Measurements from ENCODE around the gene YLPM1. TPM values are rescaled to one million over a fixed set of nuclear protein-coding genes. Genes with fewer than 3 reads are reported as not detected.

The YLPM1 gene
- polyA plus RNA-seq, 1 of the 3 experiments (the other 2 are of a cell fraction): 14.0 TPM

- peaks cover 3% of the 10 kb centered on the region for H3F3A ChIP-seq (replicated peaks; ENCODE audit: insufficient read depth)
- no peaks in the 10 kb centered on the region for H3K36me3 ChIP-seq (replicated peaks in 1 of 2; ENCODE audit: control insufficient read depth in 1 of 2, insufficient read depth in 2 of 2, low read length in 1 of 2)
- H3K9me3 ChIP-seq: no peaks in the 10 kb centered on the region
- H2AFZ ChIP-seq (ENCODE audit: low read depth): no peak overlapping the region
- H3K79me2 ChIP-seq (ENCODE audit: insufficient read depth): no peaks in the 10 kb centered on the region
- TF ChIP-seq TEAD4 (IDR thresholded peaks at IDR 0.05; ENCODE audit: borderline replicate concordance, insufficient read depth) (no peak), NRF1 (IDR thresholded peaks at IDR 0.05; ENCODE audit: low read depth, low read length) (no peak), FOSL2 (IDR thresholded peaks at IDR 0.05; ENCODE audit: borderline replicate concordance, low read depth) (no peak), ELF1 (IDR thresholded peaks at IDR 0.05) (no peak)
- no peak overlapping the region for H3K4me3 ChIP-seq (ENCODE audit: low read depth in 2 of 2, low read length in 1 of 2)
- no peak overlapping the region for H3K27ac ChIP-seq (ENCODE audit: low read depth in 2 of 2, low read length in 1 of 2)
- no peak overlapping the region for H3K4me2 ChIP-seq
- no peak overlapping the region for H3K9ac ChIP-seq
- H3K9me2 ChIP-seq: no peaks in the 10 kb centered on the region
- no peaks in the 10 kb centered on the region for H4K20me1 ChIP-seq (ENCODE audit: insufficient read depth)
- ChIA-PET POLR2A (interaction anchor here (0.6 kb wide), 1 partner anchor 61 kb away, joined by 4 read pairs; no protein-coding TSS in a partner anchor), CTCF (interaction anchor here (1.2 to 20.8 kb wide), 4 partner anchors 11 to 90 kb away, joined by 3 to 537 read pairs (median 8); no protein-coding TSS in a partner anchor)
- 90% methylated on average over 1 of the region's 1 CpG for WGBS (ENCODE audit: low lambda C conversion rate)
- no peak for DNase-seq
- H3K27me3 ChIP-seq (ENCODE audit: insufficient read depth): no peaks in the 10 kb centered on the region
- H3K4me1 ChIP-seq (ENCODE audit: control insufficient read depth in 1 of 2, insufficient read depth in 2 of 2, low read depth in 1 of 2, low read length in 1 of 2): peaks cover 0 to 24% of the 10 kb centered on the region in 2 experiments; a peak in 2 of 4 replicates
These were observed 93.2 kb downstream of the YLPM1 start for GRCh38 chr14:74856366-74856765.

GRCh38 chr14:74858022-74858421 lies 94.9 kb downstream of the YLPM1 start:
- POLR2A ChIA-PET: interaction anchor here (1.4 kb wide), 1 partner anchor 48 kb away, joined by 4 read pairs; no protein-coding TSS in a partner anchor
- CTCF ChIA-PET: interaction anchor here (0.9 to 20.8 kb wide), 5 partner anchors 8 to 231 kb away, joined by 3 to 537 read pairs (median 6); no protein-coding TSS in a partner anchor
- Histone ChIP-seq H3F3A (replicated peaks; ENCODE audit: insufficient read depth) (peaks cover 3% of the 10 kb centered on the region), H3K36me3 (replicated peaks in 1 of 2; ENCODE audit: control insufficient read depth in 1 of 2, insufficient read depth in 2 of 2, low read length in 1 of 2) (no peaks in the 10 kb centered on the region), H3K4me3 (ENCODE audit: low read depth in 2 of 2, low read length in 1 of 2) (no peak overlapping the region), H4K20me1 (ENCODE audit: insufficient read depth) (no peaks in the 10 kb centered on the region), H3K79me2 (ENCODE audit: insufficient read depth) (no peaks in the 10 kb centered on the region), H3K4me2 (no peak overlapping the region), H2AFZ (ENCODE audit: low read depth) (no peak overlapping the region), H3K27me3 (ENCODE audit: insufficient read depth) (no peaks in the 10 kb centered on the region), H3K9me2 (no peaks in the 10 kb centered on the region), H3K4me1 (ENCODE audit: control insufficient read depth in 1 of 2, insufficient read depth in 2 of 2, low read depth in 1 of 2, low read length in 1 of 2) (peaks cover 0 to 19% of the 10 kb centered on the region in 2 experiments; a peak in 2 of 4 replicates), H3K9me3 (no peaks in the 10 kb centered on the region), H3K27ac (ENCODE audit: low read depth in 2 of 2, low read length in 1 of 2) (no peak overlapping the region), H3K9ac (no peak overlapping the region)
- no peak for DNase-seq
- WGBS (ENCODE audit: low lambda C conversion rate): 55% methylated on average over 1 of the region's 1 CpG
- no peak for TF ChIP-seq REST (IDR thresholded peaks at IDR 0.05; ENCODE audit: low read depth, low read length)
- TF ChIP-seq TCF12 (IDR thresholded peaks at IDR 0.05): no peak
- no peak for TF ChIP-seq ZBTB33 (IDR thresholded peaks at IDR 0.05; ENCODE audit: borderline replicate concordance, low read depth)
- no peak for TF ChIP-seq NFIC (IDR thresholded peaks at IDR 0.05; ENCODE audit: borderline replicate concordance)
- TF ChIP-seq, protein P1, sequence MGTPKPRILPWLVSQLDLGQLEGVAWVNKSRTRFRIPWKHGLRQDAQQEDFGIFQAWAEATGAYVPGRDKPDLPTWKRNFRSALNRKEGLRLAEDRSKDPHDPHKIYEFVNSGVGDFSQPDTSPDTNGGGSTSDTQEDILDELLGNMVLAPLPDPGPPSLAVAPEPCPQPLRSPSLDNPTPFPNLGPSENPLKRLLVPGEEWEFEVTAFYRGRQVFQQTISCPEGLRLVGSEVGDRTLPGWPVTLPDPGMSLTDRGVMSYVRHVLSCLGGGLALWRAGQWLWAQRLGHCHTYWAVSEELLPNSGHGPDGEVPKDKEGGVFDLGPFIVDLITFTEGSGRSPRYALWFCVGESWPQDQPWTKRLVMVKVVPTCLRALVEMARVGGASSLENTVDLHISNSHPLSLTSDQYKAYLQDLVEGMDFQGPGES (IDR thresholded peaks at IDR 0.05; ENCODE audit: low read depth, low read length): no peak
- TF ChIP-seq MEF2A (IDR thresholded peaks at IDR 0.05; ENCODE audit: borderline replicate concordance, low read depth): no peak
- no peak for TF ChIP-seq TAF1 (IDR thresholded peaks at IDR 0.05; ENCODE audit: borderline replicate concordance, low read depth, low read length)
- no peak for TF ChIP-seq JUND (IDR thresholded peaks at IDR 0.05)
- TF ChIP-seq FOXM1 (IDR thresholded peaks at IDR 0.05; ENCODE audit: low read depth): no peak
- no peak for TF ChIP-seq TEAD4 (IDR thresholded peaks at IDR 0.05; ENCODE audit: borderline replicate concordance, insufficient read depth)
- no peak for TF ChIP-seq SMC3 (IDR thresholded peaks at IDR 0.05; ENCODE audit: low read depth, low read length)
- no peak for TF ChIP-seq MXI1 (IDR thresholded peaks at IDR 0.05; ENCODE audit: low read depth, low read length)
- no peak for TF ChIP-seq SIN3A (IDR thresholded peaks at IDR 0.05; ENCODE audit: borderline replicate concordance, low read depth, low read length)
- no peak for TF ChIP-seq RFX5 (IDR thresholded peaks at IDR 0.05; ENCODE audit: low read length)
- TF ChIP-seq, protein P2, sequence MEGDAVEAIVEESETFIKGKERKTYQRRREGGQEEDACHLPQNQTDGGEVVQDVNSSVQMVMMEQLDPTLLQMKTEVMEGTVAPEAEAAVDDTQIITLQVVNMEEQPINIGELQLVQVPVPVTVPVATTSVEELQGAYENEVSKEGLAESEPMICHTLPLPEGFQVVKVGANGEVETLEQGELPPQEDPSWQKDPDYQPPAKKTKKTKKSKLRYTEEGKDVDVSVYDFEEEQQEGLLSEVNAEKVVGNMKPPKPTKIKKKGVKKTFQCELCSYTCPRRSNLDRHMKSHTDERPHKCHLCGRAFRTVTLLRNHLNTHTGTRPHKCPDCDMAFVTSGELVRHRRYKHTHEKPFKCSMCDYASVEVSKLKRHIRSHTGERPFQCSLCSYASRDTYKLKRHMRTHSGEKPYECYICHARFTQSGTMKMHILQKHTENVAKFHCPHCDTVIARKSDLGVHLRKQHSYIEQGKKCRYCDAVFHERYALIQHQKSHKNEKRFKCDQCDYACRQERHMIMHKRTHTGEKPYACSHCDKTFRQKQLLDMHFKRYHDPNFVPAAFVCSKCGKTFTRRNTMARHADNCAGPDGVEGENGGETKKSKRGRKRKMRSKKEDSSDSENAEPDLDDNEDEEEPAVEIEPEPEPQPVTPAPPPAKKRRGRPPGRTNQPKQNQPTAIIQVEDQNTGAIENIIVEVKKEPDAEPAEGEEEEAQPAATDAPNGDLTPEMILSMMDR (IDR thresholded peaks at IDR 0.05): no peak
- TF ChIP-seq POLR2AphosphoS5 (IDR thresholded peaks at IDR 0.05; ENCODE audit: low read depth, low read length): no peak
